Fibroblast of peridontal ligament (primary cell): ENCODE results near the gene SPATC1L.

Experiments used
- DNase-seq: peaks from one replicate; pipeline ENCODE4 v3.0.0-alpha.2; 2010; ENCODE audit errors: extremely low read depth

Gene SPATC1L

DNA sequence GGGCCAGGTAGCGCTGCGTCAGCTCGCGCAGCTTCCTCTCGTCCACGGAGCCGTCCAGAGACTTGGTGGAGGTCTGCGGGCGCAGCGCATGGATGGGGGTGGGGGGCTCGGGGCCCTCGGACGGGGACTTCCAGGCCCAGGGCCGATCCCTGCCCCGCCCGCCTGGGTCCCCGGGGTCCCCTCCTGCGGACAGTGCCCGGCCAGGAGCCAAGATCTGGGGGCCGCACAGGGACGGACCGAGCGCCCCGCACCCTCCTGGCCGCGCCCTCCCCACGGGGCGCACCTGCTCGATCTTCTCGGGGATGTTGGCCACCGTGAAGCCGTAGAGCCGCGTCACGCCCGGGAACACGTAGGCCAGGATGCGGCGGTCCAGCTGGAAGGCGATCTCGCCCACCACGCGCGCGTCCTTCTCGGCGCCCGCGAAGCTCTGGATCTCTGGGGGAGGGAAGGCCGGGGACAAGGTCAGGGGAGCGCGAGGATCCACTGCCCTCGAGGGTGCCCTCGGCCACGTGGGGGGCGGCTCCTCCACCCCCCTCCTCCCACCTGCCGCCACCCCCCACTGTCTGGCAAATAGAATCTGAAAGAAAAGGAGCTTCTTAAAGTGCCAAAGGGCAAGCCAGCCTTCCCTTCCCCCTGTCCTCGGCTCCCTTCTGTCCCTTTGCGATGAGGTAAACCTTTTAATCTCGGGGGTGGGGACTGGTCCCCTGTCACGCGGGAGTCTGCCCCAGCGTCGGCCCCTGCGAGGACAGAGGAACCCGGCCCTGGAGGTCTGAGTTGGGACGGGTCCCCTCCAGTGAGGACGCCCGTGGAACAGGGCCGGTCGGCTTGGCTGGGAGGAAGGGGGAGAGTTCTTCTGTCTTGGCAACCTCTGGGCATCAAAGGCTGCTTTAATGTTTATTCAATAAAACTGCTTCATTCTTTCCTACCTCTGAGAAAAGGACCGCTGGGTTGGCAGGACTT is 22.3 kb downstream of the SPATC1L start:
- no peak for DNase-seq

DNA sequence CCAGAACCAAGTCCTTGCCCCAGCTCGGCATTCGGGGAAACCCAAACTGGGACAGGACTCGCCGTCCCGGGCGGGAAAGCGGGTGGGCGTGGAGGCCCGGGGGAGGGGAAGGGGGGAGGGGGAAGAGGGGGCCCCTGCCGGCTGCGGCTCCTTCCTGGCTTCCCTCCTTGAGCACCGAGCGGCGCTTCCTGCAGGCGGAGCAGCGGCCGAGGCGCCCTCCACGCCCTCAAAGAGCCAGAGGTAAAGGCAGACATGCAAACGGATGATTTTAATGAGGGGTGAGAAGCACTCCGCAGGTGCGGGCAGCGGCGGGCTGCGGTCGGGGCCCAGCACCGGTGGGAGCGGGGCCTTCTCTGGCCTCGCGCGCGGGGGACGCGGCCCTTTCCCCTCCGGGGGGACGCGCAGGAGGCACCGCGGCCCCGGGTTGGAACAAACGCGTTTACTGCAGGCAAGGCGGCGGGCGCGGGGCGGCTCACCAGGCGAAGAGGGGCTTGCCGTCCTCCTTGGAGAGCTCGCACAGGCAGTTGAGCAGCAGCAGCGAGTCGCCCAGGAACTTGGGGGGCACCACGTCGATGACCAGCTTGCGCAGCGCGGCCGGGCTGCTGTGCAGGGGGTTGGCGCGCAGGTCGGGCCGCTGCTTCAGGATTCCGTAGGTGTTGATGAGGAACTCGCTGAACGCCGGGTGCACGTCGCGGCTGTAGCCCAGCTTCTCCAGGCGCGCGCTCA is 23.2 kb downstream of the SPATC1L start:
- no peak for DNase-seq

DNA sequence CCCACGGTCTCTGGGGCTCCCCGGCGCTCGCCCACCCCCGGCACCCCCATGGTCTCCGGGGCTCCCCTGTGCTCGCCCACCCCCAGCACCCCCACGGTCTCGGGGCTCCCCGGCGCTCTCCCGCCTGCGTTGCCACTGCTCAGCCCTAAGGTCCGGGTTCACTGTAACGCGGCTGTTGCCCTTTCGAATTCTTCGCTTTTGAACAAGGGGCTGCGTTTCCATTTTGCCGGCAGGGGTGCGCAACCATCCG is 23.7 kb downstream of the SPATC1L start:
- no peak for DNase-seq

DNA sequence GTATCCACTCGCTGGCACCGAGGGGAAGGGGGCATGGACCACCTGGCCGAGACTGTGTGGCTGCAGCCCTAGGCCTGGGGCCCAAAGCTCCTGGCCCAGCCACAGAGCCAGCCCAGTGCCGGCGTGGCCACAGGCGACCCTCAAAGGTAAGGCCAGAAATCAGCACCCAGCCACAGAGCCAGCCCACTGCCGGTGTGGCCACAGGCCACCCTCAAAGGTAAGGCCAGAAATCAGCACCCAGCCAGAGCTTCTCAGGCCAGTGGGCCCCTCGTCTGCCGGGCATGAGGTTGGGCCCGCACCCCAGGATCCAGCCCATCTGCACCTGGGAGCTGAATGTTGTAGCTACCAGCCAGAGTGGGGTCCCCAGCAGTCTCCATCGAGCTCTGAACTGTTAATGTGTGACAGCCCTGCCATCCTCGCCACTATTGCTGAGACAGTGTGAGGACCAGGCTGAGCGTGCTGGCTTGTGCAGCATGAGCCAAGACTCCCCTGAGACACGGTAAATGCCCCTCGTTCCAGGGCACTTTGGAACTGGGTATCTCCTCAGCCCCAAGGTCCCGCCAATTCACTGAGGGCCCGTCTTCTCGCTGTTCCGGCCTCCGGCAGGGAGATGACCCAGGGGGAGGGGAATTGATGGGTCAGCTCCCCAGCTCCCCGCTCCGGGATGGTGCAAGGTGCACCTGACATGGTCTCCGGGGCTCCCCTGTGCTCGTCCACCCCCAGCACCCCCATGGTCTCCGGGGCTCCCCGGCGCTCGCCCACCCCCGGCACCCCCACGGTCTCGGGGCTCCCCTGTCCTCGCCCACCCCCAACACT is 24.2 kb downstream of the SPATC1L start:
- no peak for DNase-seq

DNA sequence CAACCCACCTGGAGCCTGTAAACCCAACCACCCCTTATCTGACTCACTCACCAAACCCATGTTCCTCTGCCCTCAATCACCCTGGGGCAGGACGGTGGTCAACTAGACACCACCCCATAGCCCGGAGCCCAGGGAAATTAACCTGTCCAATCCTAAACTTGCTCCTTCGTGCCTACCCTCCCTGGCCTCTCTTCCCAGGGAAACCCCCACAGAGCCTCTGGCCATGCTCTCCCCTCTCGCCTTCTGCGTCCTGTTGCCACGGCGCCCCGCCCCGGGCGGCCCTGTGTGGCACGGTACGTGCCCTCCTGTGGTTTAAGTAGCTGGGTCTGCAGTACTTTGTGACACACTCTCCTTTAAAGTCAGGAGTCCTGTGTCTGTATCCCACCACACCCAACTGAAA is 24.9 kb downstream of the SPATC1L start:
- no peak for DNase-seq

DNA sequence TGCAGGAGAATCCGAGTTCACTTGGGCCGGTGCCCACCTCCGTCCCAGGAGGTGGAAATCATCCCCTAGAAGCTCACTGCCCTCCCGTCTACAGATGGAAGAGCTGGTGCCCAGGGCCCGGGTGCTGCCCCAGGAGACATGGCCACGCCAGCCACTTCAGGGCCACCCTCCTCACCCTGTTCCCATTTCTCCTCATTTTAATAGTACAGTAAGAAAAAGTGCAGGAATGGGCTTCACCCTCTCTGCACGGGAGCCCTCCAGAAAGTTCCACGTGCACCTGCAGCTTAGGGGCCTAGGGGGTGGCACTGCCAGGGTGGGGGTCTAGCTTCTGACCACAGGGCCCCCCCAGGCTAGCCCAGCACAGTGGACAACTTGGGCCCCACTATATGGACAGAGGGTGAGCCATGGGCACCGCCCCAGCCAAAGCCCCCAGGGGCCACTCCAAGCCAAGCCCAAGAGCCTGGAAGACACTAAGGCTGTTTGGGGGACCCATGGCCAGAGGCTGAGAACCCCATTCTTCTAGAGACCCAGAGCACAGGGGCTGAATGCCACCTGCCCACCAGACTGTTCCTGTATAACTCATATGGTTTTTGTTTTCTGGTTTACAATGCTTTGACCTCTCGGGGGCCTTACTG is 25.5 kb downstream of the SPATC1L start:
- no peak for DNase-seq

DNA sequence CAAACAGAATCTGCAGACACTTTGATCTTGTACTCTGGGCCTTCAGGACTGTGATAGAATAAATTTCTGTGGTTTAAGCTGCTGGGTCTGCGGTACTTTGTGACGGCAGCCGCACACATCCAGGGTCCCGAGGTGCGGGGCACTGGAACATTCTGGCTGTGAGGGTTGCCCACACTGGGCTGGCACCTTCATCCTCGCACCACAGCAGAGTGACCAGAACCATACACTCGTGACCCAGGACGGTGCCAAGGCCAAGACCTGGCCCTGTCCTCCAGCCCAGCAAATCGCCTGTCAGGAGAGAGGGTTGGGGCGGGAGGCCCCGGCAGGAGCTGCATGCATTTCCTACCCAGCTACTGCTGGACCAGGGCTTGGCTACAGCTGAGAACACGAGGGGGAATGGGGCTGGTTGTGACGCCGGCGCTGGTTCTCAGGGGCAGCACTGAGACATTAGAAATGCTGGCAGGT is 26.2 kb downstream of the SPATC1L start:
- DNase-seq, result no peak

DNA sequence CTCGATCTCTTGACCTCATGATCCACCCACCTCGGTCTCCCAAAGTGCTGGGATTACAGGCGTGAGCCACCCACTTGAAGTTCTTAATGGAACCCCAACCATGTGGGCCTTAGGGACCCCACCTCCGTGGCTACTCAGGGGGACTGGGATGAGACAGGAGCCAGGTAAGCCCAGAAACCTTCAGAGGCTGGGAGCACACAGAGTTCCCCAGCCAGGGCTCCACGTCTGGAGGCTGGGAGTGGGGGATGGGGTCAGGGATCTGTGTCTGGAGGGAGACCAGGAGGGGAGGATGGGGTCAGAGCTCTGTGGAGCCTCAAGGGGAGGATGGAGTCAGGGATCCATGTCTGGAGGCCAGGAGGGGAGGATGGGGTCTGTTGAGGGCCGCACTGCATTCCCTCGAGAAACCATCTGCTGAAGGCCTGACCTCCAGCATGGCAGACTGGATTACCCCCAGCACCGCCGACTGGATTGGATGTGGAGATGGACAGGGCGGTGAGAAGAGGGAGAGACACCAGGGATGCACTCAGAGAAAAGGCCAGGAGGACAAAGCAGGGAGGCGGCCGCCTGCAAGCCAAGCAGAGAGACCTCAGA is 26.8 kb downstream of the SPATC1L start:
- no peak for DNase-seq

DNA sequence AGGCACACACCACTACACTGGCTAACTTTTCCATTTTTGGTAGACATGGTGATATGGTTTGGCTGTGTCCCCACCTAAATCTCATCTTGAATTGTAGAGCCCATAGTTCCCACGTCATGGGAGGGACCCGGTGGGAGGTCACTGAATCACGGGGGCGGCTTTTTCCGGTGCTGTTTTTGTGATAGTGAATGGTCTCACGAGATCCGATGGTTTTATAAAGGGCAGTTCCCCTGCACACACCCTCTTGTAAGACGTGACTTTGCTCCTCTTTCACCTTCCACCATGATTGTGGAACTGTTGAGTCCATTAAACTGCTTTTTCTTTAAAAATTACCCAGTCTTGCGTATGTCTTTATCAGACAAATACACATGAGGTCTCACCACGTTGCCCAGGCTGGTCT is 27.6 kb downstream of the SPATC1L start:
- no peak for DNase-seq

DNA sequence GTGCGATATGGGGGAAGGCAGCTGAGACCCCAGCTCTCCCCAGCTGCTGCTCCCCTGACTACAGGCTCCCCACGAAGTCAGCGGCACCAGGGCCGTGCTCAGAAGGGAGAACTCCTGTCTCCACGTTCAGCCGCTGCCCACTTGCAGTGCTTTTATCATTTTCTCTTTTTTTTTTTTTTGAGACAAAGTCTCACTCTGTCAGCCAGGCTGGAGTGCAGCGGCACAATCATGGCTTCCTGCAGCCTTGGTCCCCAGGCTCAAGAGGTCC is 27.9 kb downstream of the SPATC1L start:
- DNase-seq, result no peak

DNA sequence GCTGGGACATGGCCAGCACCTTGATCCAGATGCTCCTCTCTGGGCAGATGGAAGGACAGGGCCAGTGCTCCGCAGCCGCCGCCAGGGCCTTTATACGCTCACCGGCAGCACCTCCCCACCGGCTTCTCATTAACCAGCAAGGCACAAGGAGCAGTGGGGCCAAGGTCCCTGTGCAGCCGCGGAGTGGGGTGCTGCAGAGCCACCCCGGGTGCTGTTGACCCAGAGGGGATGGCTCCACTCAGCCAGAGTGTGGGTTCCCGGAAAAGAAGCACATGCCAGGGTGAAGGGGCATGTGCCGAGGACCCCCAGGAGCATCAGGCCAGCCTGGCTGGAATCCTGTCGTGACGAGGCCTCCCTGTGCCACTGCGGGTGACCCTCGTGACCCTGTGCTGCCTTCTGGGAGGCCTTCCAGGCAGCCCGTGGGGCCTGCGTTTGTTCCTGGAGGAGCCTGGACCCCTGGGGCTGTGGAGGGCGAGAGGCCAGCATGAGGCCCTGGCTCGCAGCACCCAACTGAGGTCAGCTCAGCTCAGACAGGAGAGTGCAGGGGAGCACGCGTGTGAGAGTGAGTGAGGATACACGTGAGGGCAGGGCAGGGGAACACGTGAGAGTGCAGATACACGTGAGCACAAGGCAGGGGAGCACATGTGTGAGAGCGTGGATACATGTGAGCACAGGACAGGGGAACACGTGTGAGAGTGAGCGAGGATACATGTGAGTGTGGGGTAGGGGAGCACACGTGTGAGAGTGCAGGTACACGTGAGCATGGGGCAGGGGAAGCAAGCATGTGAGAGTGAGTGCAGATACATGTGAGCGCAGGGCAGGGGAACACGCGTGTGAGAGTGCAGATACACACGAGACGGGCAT is 28.5 kb downstream of the SPATC1L start, which contains the start of gene FTCD:
Gene FTCD, minus strand, starts transcription at position 66 of the 864 bp plus-strand sequence. Its CDS starts 56 bp downstream, at position 10.
- DNase-seq, result no peak

DNA sequence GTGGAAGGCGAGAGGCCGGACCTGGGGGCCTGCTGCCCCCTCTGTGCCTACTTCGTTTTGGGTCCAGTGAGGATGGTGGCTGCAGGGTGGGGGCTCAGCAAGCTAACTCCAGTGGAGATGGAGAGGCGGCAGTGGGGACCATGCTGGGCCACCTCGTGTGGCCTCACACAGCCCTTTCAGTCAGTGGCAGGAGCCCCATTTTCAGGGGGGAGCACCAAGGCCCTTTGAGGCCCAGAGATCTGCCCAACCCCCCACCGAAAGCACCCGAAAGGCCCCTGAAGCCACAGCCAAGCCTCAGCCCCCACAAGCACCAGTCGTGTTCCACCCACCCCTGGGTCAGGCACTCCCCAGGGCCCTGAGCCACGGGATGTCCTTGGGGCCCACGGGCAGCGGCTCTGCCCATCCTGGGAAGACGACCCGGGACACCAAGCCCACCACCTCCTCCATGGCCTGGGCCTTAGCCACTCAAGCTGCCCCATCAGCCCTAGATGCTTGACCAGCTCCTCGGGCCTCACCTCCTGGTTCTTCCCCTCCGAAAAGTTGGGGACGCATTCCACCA is 29.2 kb downstream of the SPATC1L start:
- DNase-seq, result no peak

DNA sequence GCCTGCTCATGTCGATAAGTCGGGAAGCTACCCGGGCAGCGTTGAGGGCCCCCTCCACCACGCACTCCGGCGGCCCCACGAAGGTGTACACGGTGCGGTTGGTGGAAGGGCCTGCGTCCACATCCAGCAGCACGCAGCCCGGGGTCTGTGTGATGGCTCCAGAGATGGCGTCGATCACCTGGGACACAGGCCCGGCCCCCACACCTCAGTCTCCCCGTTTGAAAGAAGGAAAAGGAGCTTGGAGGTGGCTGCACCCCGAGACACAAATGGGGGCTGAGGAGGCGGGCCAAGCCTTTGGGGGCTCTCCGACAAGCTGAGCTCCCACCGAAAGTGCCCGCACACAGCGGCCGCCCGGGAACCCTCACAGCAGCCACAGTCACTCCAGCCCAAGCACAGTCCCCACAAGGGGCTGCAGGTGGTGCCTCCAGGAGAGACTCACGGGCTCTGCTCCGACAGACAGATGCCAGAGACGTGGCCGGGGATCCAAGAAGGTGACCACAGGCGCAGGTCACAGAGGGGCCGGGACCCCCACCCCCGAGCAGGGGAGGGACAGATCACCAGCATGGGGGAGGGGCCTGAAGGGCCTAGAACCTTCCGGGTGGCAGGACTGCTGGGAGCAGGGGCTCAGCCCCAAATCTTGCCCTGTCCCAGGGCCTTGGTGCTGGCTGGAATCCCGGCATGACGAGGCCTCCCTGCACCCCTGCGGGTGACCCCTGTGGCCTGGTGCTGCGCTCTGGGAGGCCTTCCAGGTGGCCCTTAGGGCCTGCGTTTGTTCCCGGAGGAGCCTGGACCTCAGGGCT is 29.9 kb downstream of the SPATC1L start:
- no peak for DNase-seq

DNA sequence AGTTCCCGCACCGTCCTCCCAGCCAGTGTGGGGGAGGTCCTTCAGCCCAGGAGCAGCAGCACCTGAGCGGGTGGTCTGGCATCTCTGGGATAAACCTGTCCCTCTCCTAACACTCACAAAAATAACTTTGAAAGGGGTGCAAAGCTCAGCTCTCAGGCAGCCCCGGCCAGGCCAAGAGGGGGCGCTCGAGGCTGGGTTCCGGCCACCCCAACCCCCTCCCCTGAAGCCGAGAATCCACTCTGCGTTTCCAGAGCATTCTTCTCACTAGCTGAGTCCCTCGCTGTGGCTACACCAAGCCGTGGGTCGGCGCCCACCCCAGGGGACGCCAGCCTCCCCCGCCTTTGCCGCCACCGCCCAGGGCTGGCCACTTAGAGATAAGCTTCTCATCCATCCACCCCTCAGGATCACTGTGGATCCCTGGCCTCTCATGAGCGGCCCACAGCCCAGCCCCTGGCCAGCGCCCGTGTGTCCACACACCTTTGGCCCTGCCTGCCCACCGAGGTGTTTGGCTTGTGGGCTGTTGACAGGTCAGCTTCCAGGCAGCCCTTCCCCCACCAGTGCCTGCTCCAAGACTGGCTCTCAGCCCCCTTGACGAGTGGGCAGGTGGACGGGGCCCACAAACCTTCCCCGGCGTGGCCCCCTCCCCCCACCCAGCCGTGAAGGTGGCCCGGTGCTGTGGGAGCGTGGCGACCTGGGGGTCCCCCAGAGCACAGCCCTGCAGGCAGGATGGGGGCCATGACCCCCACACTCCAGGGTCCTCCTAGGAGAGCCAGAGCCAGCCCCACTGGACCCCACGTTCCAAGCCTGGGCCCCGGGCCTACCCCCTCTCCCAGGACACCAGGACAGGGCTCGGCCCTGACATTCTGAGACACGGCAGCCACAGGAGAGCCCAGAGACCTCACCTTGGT is 30.8 kb downstream of the SPATC1L start:
- peak; percentile 31 for DNase-seq

DNA sequence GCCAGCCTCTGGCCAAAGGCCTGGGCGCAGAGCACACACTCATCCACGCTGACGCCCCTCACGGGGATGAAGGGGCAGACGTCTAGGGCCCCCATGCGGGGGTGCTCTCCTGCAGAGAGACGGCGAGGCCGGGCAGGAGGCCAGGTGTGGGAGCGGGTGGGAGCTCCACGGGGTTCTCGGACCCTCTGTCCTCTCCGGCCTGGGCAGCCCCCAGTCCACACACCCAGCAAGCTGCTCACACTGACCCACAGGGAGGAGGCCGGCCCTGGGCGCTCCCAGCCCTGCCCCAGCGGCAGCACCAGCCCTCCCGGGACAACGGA is 31.4 kb downstream of the SPATC1L start:
- DNase-seq, result no peak

DNA sequence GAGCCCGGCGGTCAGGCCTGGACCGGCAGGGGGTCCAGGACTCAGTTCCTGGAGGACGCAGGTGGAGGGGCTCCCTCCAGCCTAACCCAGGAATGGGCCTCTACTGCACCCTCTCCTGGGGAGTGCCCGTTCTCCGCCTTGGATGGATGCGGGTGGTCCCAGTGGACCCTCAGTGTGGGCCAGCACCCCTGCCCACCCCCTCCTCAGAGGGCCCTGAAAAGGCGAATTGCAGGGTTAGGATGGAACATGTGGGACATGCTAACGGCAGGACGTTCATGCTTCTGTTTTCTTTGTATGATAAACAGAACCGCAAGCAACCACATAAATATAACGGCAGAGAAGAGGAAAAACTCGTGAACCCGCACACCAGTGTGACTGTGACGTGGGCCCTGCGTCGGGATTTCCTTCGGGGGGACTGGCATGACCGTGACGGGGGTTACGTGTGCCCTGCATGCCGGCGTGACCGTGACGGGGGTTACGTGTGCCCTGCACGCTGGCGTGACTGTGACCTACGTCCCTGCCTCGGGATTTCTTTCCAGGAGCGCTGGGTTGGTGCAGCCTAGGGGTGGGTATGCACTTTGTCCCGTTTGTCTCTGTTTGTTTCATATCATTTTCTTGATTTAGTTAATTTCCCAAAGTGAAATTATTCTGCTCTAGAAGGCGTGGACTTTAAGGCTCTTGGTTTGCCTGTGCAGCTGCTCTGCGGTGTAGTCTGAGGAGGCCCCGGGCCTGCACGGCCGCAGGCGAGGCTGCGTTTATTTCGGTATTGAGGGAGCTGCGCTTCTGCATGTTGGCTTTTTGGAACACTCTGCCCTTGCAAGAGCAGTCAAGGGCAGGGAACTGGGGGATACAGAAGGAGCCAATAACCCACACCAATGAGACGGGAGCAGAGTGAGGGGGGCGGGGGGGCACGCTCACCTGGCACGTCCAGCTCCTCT is 32.0 kb downstream of the SPATC1L start:
- DNase-seq, result no peak

DNA sequence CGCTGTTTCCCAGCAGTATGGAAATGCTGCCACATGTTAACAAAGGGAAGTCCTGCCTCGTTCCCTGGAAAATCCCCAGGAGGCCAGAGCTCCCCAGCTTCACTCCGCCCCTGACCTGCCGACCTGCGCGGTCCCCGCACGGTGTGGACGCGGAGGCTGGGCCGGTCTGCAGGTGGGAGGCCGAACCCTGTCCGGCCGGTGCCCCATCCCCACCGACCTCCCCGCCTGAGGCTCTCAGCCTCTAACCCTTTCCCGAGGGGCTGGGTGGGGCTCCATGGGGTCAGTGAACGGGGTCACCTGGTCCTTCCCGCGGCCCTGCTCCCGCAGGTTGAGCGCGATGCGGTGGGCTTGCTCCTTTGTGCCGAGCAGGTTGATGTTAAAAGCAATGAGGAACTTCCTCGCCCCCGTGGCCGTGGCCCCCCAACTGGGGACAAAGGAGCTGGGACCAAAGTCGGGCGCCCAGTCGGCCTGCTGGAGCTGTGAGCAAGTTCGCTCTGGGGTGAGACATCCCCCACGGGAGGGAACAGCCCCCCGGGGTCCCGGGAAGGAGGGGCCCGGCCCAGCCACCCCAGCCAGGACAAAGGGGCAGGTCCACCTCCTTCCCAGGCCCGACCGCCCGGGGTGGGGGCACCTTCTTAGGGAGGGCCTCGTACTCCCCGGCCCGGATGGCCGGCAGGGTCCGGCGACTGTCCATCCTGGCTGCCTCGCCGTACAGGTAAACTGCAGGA is 32.8 kb downstream of the SPATC1L start:
- DNase-seq, result no peak
